Progenitor cell of endocrine pancreas (in vitro differentiated cells): ENCODE results near the gene PLLP. TPM values are rescaled to one million over a fixed set of nuclear protein-coding genes. Genes with fewer than 3 reads are reported as not detected.

Source experiments
- DNase-seq: peaks from one replicate; pipeline ENCODE4 v3.0.0; 2021; ENCODE audit warnings: low spot score; ENCODE audit not compliant: unreplicated experiment
- H3K27ac Mint-ChIP-seq: 2 replicates; pipeline ENCODE4 v1.8.0; 2021; ENCODE audit warnings: mild to moderate bottlenecking, moderate library complexity, mixed read lengths
- H3K27me3 Mint-ChIP-seq: 2 replicates; pipeline ENCODE4 v1.8.0; 2021; ENCODE audit warnings: mixed read lengths
- H3K36me3 Mint-ChIP-seq: 2 replicates; pipeline ENCODE4 v1.8.0; 2022; ENCODE audit warnings: mixed read lengths; ENCODE audit not compliant: insufficient read depth
- H3K4me1 Mint-ChIP-seq: 2 replicates; pipeline ENCODE4 v1.8.0; 2021; ENCODE audit warnings: low read depth, mixed read lengths
- H3K4me3 Mint-ChIP-seq: 2 replicates; pipeline ENCODE4 v1.8.0; 2021; ENCODE audit warnings: low read depth, mild to moderate bottlenecking, moderate library complexity, mixed read lengths
- H3K9me3 Mint-ChIP-seq: 2 replicates; pipeline ENCODE4 v1.8.0; 2021; ENCODE audit warnings: low read depth, mixed read lengths
- total RNA-seq: library from RNA; stranded (reverse); gene quantifications from 2 replicates; pipeline ENCODE4 v1.2.1, GENCODE V29; 2021
- TF ChIP-seq, protein P1 (sequence below): fragments of 200-600 bp; sonication (generic); IDR thresholded peaks from one replicate; pipeline ENCODE4 v1.5.0; 2021; ENCODE audit warnings: antibody characterized with exemption, mild to moderate bottlenecking; ENCODE audit not compliant: unreplicated experiment

PLLP gene
- total RNA-seq, 1 donor from 2014 or later, result 2.9 TPM

DNA sequence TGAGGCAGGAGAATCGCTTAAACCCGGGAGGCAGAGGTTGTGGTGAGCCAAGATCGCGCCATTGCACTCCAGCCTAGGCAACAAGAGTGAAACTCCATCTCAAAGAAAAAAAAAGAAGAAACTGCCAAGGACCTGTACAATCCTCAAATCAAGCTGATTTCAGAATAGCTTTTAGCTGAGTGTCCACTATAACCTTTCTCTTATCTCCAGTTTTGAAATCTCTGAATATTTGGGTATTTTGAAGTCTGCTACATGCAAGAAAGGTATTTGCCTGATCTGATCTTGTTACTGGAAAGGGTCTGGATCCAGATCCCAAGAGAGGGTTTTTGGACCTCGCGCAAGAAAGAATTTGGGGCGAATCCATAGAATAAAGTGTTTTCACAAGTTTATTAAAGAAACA, 58.5 kb downstream of the PLLP start:
- no peaks in the 10 kb centered on the region for H3K4me1 Mint-ChIP-seq
- no peaks in the 10 kb centered on the region for H3K9me3 Mint-ChIP-seq
- no peak for DNase-seq
- no peak overlapping the region for H3K27ac Mint-ChIP-seq
- H3K4me3 Mint-ChIP-seq, result no peak overlapping the region
- no peaks in the 10 kb centered on the region for H3K27me3 Mint-ChIP-seq
- TF ChIP-seq, protein P1, sequence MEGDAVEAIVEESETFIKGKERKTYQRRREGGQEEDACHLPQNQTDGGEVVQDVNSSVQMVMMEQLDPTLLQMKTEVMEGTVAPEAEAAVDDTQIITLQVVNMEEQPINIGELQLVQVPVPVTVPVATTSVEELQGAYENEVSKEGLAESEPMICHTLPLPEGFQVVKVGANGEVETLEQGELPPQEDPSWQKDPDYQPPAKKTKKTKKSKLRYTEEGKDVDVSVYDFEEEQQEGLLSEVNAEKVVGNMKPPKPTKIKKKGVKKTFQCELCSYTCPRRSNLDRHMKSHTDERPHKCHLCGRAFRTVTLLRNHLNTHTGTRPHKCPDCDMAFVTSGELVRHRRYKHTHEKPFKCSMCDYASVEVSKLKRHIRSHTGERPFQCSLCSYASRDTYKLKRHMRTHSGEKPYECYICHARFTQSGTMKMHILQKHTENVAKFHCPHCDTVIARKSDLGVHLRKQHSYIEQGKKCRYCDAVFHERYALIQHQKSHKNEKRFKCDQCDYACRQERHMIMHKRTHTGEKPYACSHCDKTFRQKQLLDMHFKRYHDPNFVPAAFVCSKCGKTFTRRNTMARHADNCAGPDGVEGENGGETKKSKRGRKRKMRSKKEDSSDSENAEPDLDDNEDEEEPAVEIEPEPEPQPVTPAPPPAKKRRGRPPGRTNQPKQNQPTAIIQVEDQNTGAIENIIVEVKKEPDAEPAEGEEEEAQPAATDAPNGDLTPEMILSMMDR, result no peak
- H3K36me3 Mint-ChIP-seq, result peaks cover 13% of the 10 kb centered on the region

DNA sequence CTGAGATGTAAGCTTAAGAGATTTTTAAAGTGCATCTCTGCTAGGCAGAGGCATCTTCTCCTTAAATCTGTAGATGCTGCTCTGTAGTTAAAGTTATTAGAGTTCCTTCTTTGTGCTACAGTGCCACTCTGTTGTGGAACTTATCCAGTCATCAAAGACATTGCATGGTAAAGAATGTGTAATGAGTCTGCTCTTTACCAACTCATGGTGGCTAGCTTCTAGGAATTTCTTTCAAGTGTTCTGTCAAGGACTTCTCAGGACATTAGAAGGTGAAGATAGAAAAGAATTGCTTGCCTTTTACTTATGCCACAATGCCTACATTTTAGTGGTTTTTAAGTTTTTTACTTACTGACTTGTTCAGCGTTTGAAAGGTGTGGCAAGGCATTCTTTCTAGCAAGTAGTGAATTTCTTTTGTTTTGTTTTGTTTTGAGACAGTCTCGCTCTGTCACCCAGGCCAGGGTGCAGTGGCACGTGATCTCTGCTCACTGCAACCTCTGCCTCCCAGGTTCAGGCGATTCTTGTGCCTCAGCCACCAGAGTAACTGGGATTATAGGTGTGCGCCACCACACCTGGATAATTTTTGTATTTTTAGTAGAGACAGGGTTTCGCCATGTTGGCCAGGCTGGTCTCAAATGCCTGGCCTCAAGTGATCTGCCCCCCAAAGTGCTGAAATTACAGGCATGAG, 59.7 kb downstream of the PLLP start:
- Mint-ChIP-seq H3K9me3 (no peaks in the 10 kb centered on the region), H3K4me3 (no peak overlapping the region), H3K4me1 (no peaks in the 10 kb centered on the region), H3K27me3 (no peaks in the 10 kb centered on the region), H3K36me3 (peaks cover 22% of the 10 kb centered on the region), H3K27ac (no peak overlapping the region)
- no peak for DNase-seq
- TF ChIP-seq, protein P1, result no peak

DNA sequence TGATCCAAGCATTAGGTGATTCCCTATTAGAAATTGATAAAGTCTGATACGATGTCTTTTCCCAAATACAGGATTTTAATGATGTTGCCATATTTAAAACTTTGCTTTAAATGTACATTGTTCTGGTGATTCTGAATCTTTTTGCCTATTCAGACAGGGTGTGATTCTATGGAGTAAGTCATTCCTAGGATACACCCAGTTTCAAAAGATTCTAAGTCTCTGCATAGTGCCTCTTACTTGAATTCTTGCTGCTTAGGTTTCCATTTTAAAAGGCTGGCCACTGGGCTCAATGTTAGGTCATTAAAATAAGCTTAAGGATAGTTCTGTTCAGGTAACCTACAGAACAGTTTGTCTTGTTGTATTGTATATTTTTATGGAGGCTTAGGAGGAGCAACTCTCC, 61.4 kb downstream of the PLLP start:
- no peak for DNase-seq
- Mint-ChIP-seq H3K4me3 (no peak overlapping the region), H3K4me1 (no peaks in the 10 kb centered on the region), H3K36me3 (peaks cover 34% of the 10 kb centered on the region), H3K9me3 (peaks cover 7% of the 10 kb centered on the region), H3K27me3 (no peaks in the 10 kb centered on the region), H3K27ac (no peak overlapping the region)
- TF ChIP-seq, protein P1, result no peak

DNA sequence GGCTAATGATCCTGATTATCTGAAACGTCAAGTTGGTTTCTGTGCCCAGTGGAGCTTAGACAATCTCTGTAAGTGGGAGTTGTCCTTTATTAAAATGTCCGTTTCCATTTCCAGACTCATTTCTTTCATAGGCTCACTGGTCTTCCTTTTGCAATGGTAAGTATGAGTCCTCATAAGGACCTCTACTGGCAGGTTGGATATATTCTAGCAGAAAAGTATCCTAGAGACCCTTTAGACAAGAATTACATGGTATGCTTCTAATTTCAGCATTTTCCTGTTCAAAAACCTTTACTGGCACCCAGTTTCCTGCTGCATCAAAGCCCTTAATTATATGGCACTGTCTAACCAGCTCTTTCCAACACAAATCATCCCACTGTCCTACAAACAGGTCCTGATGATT, 67.5 kb downstream of the PLLP start:
- no peak overlapping the region for H3K4me3 Mint-ChIP-seq
- H3K27ac Mint-ChIP-seq, result no peak overlapping the region
- TF ChIP-seq, protein P1, result no peak
- peaks cover 51% of the 10 kb centered on the region for H3K36me3 Mint-ChIP-seq
- H3K27me3 Mint-ChIP-seq, result no peaks in the 10 kb centered on the region
- H3K4me1 Mint-ChIP-seq, result no peaks in the 10 kb centered on the region
- H3K9me3 Mint-ChIP-seq, result peaks cover 7% of the 10 kb centered on the region
- DNase-seq, result no peak

DNA sequence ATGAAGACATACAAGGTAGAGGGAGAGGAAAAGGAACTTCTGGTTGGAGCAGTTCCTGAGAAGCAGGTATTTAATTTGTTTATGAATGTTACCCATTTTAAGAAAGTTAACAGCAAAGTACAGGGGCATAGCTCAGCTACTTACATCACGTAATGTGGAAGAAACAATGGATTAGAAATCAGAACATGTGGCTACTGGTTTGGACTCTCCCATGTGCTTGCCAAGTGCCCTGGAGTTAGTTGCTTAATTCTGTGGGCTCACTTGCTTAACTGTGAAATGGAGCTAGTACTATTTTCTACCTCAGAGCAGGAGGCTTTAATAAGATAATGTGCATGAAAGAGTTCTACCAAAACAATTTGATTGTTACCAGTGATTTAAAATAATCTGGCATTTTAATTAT, 71.0 kb downstream of the PLLP start:
- no peaks in the 10 kb centered on the region for H3K4me1 Mint-ChIP-seq
- H3K4me3 Mint-ChIP-seq, result no peak overlapping the region
- TF ChIP-seq, protein P1, result no peak
- no peaks in the 10 kb centered on the region for H3K9me3 Mint-ChIP-seq
- no peak for DNase-seq
- H3K27ac Mint-ChIP-seq, result no peak overlapping the region
- peaks cover 38% of the 10 kb centered on the region for H3K36me3 Mint-ChIP-seq
- no peaks in the 10 kb centered on the region for H3K27me3 Mint-ChIP-seq
